ENCODE measurements around the gene STXBP3. TPM values are rescaled to one million over a fixed set of nuclear protein-coding genes. Genes with fewer than 3 reads are reported as not detected.

Gene STXBP3
- total and polyA plus RNA-seq, 4 donors: 10.9 to 33.0 (median 23.2) TPM

DNA sequence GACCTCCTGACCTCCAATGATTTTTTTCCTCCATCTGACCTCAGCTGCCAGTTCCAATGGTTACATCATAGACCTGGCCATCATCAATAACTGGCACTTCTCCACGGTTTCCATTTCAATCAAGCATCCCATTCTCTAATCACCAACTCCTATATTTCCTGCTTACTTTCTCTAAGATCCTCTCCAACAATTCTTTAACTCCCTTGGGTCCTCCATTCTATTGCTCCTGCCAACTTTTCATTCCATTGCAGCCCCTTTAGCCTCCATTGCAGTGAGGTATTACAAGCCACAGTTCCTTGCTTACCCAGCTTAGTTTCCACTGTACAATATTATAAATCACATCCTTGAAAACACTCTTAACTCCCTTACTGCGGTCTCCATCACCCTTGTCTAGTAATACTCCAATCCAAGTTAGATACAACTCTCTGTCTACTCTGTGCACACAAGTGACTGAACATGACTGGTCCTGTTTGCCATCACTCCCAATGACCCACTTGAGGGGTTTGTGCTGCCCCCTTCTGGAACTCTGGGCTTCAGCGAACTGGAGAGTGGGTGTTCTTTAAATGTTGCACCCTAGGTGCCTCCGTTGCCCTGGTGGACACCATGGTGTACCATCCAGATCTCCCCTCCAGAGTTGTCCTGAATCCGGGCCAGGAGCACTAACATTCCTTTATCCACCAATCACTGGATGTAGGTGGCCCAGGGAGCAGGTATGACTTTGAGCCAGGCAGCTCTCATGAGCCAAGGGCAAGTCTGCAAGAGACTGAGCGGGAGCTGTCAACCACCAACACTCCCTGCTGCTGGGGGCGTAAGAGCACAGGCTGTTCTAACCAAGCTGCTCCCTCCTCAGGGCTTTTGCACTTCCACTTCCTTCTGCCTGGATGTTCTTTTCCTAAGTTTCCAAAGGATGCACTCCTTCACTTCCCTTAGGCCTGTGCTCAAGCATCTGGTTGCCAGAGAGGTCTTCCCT is 37.5 kb upstream of the STXBP3 start:
- no peaks in the 10 kb centered on the region for H3K27me3 ChIP-seq (ENCODE audit: control insufficient read depth in 4 of 4, insufficient read depth in 4 of 4, low read length in 3 of 4)
- H3K9me3 ChIP-seq (ENCODE audit: control insufficient read depth in 4 of 4, low read length in 3 of 4): no peaks in the 10 kb centered on the region
- DNase-seq (ENCODE audit: low spot score): peak; percentile 41
- no peak overlapping the region for H3K9ac ChIP-seq (ENCODE audit: low read depth in 1 of 2, low read length in 2 of 2)
- H3K27ac ChIP-seq (ENCODE audit: low read depth in 1 of 2, low read length in 2 of 2): no peak overlapping the region
- no peaks in the 10 kb centered on the region for H3K4me1 ChIP-seq (ENCODE audit: control insufficient read depth in 4 of 4, insufficient read depth in 4 of 4, low read length in 3 of 4)
- no peak overlapping the region for H3K4me3 ChIP-seq (ENCODE audit: low read depth in 1 of 3, low read length in 3 of 3)
- TF ChIP-seq RAD21 (IDR thresholded peaks at IDR 0.05) (peak; percentile 29 to 39), NR2F2 (IDR thresholded peaks at IDR 0.05) (peak; percentile 18), FOXA1 (IDR thresholded peaks at IDR 0.05) (no peak)
- 73% methylated on average over 7 of the region's 7 CpGs for WGBS
- no peaks in the 10 kb centered on the region for H3K36me3 ChIP-seq (ENCODE audit: control insufficient read depth in 4 of 4, insufficient read depth in 3 of 4, low read depth in 1 of 4, low read length in 3 of 4)

DNA sequence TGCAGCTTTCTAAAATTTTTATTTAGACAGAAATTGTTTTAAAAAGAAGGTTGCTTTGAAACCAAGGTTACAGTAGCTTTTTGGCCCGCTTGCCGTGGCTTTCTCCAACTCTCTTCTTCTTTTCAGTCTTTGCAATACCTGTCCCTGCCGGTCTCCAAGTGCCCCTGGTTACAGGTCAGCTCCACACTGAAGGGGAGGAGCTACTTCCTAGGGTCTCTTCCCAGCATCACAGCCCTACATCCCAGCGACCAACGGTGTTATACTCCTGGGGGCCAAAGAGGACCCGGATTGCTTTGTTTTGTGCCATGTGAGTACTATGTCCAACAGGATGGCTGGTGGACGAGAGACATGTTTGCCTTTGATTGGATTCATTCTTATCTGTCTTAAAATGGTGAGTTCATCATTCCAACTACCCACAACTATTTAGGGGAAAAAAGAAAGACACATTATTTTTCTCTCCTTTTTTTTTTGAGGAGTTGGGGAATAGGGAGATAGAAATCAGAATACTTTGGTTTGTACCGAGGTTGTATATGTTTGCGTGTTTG is 33.8 kb upstream of the STXBP3 start, which contains the start of gene FNDC7:
TSS of gene FNDC7 (plus strand) at position 303 of the 545 bp plus-strand sequence. CDS start at position 329, 26 bp downstream.
- 51% methylated on average over 9 of the region's 9 CpGs for WGBS
- no peak within 1 kb of the TSS for H3K4me3 ChIP-seq (ENCODE audit: low read depth in 1 of 3, low read length in 3 of 3)
- TF ChIP-seq FOXA2 (IDR thresholded peaks at IDR 0.05): no peak
- TF ChIP-seq, protein P1, sequence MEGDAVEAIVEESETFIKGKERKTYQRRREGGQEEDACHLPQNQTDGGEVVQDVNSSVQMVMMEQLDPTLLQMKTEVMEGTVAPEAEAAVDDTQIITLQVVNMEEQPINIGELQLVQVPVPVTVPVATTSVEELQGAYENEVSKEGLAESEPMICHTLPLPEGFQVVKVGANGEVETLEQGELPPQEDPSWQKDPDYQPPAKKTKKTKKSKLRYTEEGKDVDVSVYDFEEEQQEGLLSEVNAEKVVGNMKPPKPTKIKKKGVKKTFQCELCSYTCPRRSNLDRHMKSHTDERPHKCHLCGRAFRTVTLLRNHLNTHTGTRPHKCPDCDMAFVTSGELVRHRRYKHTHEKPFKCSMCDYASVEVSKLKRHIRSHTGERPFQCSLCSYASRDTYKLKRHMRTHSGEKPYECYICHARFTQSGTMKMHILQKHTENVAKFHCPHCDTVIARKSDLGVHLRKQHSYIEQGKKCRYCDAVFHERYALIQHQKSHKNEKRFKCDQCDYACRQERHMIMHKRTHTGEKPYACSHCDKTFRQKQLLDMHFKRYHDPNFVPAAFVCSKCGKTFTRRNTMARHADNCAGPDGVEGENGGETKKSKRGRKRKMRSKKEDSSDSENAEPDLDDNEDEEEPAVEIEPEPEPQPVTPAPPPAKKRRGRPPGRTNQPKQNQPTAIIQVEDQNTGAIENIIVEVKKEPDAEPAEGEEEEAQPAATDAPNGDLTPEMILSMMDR (IDR thresholded peaks at IDR 0.05; ENCODE audit: low read depth, low read length, missing input control): no peak
- TF ChIP-seq NR2F2 (IDR thresholded peaks at IDR 0.05): no peak
- TF ChIP-seq YY1 (IDR thresholded peaks at IDR 0.05): no peak
- TF ChIP-seq, protein P2, sequence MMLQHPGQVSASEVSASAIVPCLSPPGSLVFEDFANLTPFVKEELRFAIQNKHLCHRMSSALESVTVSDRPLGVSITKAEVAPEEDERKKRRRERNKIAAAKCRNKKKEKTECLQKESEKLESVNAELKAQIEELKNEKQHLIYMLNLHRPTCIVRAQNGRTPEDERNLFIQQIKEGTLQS (IDR thresholded peaks at IDR 0.05): no peak
- TF ChIP-seq FOXA1 (IDR thresholded peaks at IDR 0.05): no peak
- no peak for TF ChIP-seq HNF4G (IDR thresholded peaks at IDR 0.05)
- TF ChIP-seq GABPA (IDR thresholded peaks at IDR 0.05 in 1 of 2, conservative IDR thresholded peaks at IDR 0.05 in 1 of 2): no peak
- TF ChIP-seq TAF1 (conservative IDR thresholded peaks at IDR 0.05): no peak
- TF ChIP-seq, protein P3, sequence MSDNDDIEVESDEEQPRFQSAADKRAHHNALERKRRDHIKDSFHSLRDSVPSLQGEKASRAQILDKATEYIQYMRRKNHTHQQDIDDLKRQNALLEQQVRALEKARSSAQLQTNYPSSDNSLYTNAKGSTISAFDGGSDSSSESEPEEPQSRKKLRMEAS (IDR thresholded peaks at IDR 0.05): no peak
- TF ChIP-seq JUND (IDR thresholded peaks at IDR 0.05): no peak
- TF ChIP-seq, protein P4, sequence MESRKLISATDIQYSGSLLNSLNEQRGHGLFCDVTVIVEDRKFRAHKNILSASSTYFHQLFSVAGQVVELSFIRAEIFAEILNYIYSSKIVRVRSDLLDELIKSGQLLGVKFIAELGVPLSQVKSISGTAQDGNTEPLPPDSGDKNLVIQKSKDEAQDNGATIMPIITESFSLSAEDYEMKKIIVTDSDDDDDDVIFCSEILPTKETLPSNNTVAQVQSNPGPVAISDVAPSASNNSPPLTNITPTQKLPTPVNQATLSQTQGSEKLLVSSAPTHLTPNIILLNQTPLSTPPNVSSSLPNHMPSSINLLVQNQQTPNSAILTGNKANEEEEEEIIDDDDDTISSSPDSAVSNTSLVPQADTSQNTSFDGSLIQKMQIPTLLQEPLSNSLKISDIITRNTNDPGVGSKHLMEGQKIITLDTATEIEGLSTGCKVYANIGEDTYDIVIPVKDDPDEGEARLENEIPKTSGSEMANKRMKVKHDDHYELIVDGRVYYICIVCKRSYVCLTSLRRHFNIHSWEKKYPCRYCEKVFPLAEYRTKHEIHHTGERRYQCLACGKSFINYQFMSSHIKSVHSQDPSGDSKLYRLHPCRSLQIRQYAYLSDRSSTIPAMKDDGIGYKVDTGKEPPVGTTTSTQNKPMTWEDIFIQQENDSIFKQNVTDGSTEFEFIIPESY (IDR thresholded peaks at IDR 0.05): no peak
- H3K9ac ChIP-seq (ENCODE audit: low read depth in 1 of 2, low read length in 2 of 2): no peak within 1 kb of the TSS
- no peaks in the 10 kb centered on the region for H3K4me1 ChIP-seq (ENCODE audit: control insufficient read depth in 4 of 4, insufficient read depth in 4 of 4, low read length in 3 of 4)
- H3K27ac ChIP-seq (ENCODE audit: low read depth in 1 of 2, low read length in 2 of 2): no peak within 1 kb of the TSS
- no peaks in the 10 kb centered on the region for H3K9me3 ChIP-seq (ENCODE audit: control insufficient read depth in 4 of 4, low read length in 3 of 4)
- no peaks in the 10 kb centered on the region for H3K27me3 ChIP-seq (ENCODE audit: control insufficient read depth in 4 of 4, insufficient read depth in 4 of 4, low read length in 3 of 4)
- DNase-seq (ENCODE audit: low spot score): no peak
- H3K36me3 ChIP-seq (ENCODE audit: control insufficient read depth in 4 of 4, insufficient read depth in 3 of 4, low read depth in 1 of 4, low read length in 3 of 4): no peaks in the 10 kb centered on the region

Measured in liver (tissue), 9 donors.